ENCODE measurements around the gene MAGEB1.

The MAGEB1 gene

DNA sequence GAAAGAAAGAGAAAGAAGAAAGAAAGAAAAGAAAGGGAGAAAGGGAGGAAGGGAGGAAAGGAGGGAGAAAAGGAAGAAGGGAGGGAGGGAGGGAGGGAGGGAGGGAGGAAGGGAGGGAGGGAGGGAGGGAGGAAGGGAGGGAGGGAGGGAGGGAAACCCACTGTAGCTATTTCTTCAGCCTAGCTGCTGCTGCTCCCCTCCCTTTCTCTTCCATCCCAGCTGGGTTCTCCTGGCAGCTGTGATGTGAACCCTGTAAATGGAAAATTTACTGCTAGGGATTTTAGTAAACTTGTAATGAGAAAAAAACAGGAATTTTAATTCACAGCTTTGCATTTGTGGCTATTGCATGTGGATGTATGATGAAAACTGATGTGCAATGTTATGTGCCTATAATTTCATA is 54.3 kb downstream of the MAGEB1 start:
- no peak for ATAC-seq

Data from activated CD4-positive, CD25-positive, alpha-beta regulatory T cell treated with anti-CD3 and anti-CD28 coated beads, Interleukin-2, amount 50 U/mL, for 24 hours (primary cell).